ENCODE results near the gene COL6A1. TPM values are rescaled to one million over a fixed set of nuclear protein-coding genes. Genes with fewer than 3 reads are reported as not detected.

COL6A1 gene
- total and polyA plus RNA-seq, 2 experiments from 2014 or later, result 245 to 605 TPM

DNA sequence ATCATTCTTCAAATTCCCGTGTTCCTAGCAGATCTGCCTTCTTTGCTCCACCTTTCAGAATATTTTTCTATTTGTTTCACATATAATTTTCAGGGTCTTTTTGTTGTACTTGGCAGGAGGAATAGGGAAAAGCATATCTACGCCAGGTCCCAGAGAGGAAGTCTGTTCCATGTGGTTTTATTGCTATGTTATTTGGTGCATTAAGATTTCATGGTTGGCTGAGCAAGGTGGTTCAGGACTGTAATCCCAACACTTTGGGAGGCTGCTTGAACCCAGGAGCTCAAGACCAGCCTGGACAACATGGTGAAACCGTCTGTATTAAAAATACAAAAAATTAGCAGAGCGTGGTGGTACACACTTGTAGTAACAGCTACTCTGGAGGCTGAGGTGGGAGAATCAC, 36.1 kb downstream of the COL6A1 start:
- Histone ChIP-seq H3K36me3 (no peaks in the 10 kb centered on the region), H3K9me3 (ENCODE audit: low read depth) (no peaks in the 10 kb centered on the region), H3K27ac (no peak overlapping the region), H3K4me1 (ENCODE audit: low read depth) (no peaks in the 10 kb centered on the region), H3K4me3 (no peak overlapping the region), H3K27me3 (no peaks in the 10 kb centered on the region)
- TF ChIP-seq, protein P1, sequence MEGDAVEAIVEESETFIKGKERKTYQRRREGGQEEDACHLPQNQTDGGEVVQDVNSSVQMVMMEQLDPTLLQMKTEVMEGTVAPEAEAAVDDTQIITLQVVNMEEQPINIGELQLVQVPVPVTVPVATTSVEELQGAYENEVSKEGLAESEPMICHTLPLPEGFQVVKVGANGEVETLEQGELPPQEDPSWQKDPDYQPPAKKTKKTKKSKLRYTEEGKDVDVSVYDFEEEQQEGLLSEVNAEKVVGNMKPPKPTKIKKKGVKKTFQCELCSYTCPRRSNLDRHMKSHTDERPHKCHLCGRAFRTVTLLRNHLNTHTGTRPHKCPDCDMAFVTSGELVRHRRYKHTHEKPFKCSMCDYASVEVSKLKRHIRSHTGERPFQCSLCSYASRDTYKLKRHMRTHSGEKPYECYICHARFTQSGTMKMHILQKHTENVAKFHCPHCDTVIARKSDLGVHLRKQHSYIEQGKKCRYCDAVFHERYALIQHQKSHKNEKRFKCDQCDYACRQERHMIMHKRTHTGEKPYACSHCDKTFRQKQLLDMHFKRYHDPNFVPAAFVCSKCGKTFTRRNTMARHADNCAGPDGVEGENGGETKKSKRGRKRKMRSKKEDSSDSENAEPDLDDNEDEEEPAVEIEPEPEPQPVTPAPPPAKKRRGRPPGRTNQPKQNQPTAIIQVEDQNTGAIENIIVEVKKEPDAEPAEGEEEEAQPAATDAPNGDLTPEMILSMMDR (IDR thresholded peaks at IDR 0.05; ENCODE audit: low read depth, low read length), result no peak
- no peak for DNase-seq (ENCODE audit: low read depth in 1 of 2, low spot score in 1 of 2)

DNA sequence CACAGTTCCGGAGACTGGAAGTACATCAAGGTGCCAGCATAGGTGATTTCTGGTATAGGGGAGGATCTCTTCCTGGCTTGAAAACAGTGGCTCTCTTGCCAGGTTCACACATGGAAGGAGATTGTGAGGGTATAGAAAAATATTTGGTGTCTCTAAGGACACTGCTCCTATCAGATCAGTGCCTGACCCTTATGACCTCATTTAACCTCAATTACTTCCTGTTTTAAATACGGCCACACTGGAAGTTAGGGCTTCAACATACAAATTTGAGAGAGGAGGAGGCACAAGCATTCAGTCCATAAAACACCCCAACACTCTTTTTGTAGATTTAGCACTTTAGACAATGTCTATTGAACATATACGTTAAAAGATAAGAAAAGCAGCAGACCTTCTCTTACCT, 37.0 kb downstream of the COL6A1 start:
- H3K27me3 ChIP-seq, result no peaks in the 10 kb centered on the region
- TF ChIP-seq, protein P1 (IDR thresholded peaks at IDR 0.05; ENCODE audit: low read depth, low read length), result no peak
- no peak overlapping the region for H3K27ac ChIP-seq

DNA sequence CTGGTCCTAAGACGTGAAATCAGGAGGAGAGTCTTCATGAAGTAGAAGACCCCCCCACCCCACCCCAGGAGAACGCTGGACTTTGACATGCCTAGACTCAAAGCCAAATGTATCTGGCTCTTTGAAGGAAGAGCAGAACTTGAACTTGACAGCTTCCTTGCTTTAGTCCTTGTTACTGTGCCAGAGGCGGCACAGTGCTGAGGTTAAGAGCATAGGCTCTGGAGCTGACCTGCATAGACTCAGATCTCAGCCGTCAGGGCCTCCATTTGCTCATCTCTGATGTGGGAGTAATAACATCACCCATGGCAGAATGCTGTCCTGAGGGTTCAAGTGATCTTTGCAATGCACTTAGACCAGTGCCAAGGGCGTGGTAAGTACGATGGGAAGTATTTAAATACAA, 39.0 kb downstream of the COL6A1 start:
- H3K4me3 ChIP-seq, result no peak overlapping the region
- no peaks in the 10 kb centered on the region for H3K27me3 ChIP-seq
- no peaks in the 10 kb centered on the region for H3K9me3 ChIP-seq (ENCODE audit: low read depth)
- peaks cover 22% of the 10 kb centered on the region for H3K4me1 ChIP-seq (ENCODE audit: low read depth)
- TF ChIP-seq, protein P1 (IDR thresholded peaks at IDR 0.05; ENCODE audit: low read depth, low read length), result no peak
- H3K27ac ChIP-seq, result no peak overlapping the region
- no peaks in the 10 kb centered on the region for H3K36me3 ChIP-seq
- no peak for DNase-seq (ENCODE audit: low read depth in 1 of 2, low spot score in 1 of 2)

More for the DNA sequence above, 37.0 kb downstream of the COL6A1 start:
- no peaks in the 10 kb centered on the region for H3K36me3 ChIP-seq
- no peaks in the 10 kb centered on the region for H3K9me3 ChIP-seq (ENCODE audit: low read depth)
- H3K4me1 ChIP-seq (ENCODE audit: low read depth), result peaks cover 5% of the 10 kb centered on the region
- no peak overlapping the region for H3K4me3 ChIP-seq
- DNase-seq (ENCODE audit: low read depth in 1 of 2, low spot score in 1 of 2), result no peak

DNA sequence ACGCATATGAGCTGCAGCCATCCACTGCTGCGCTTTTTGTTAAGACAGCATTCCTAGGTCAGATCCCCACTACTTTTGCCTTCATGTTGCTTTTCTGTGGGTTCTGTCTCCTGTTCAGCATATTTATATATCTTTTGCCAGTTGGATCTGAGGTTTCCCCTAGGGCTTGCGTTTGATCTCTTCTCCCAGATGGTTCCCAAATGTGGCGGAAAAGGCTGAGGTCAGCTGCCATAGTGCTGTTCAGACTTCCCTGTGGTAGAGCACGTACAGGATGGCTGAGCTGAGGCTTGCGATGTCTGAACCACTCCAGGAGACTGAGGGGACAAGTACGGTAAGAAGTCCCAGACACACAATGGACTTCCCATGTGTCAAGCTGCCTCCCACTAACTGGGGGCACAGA, 39.8 kb downstream of the COL6A1 start:
- H3K36me3 ChIP-seq, result no peaks in the 10 kb centered on the region
- H3K27ac ChIP-seq, result no peak overlapping the region

DNA sequence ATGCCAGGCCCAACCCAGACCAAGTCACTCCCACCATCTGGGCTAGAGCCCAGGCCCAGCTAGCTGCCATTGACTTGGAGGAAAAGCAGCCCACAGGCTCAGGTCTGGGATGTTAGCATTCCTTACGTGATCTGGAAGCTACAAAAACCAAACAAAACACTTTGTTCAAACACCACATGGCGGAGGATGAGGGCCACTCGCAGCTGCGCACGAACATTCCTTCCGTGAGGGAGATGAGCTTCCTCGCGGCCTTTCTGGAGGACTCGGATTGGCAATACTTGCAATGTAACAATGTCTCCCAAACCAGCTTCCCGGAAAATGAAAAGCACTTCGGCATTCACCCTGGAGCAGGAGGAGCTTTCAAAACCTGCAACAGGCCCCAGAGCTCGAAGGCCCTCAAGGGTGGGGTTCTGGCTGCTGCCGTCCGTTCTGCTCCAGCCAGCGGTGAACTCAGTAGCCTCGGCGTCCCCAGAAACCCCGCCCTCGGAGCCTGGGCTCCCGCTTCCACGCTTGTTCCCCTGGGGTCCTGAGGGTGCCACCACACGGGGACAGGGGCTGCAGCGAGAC, 40.5 kb downstream of the COL6A1 start:
- no peak for DNase-seq (ENCODE audit: low read depth in 1 of 2, low spot score in 1 of 2)
- no peaks in the 10 kb centered on the region for H3K9me3 ChIP-seq (ENCODE audit: low read depth)
- H3K4me1 ChIP-seq (ENCODE audit: low read depth), result peaks cover 23% of the 10 kb centered on the region
- TF ChIP-seq, protein P1 (IDR thresholded peaks at IDR 0.05; ENCODE audit: low read depth, low read length), result no peak
- no peak overlapping the region for H3K27ac ChIP-seq
- H3K36me3 ChIP-seq, result no peaks in the 10 kb centered on the region
- H3K27me3 ChIP-seq, result no peaks in the 10 kb centered on the region
- no peak overlapping the region for H3K4me3 ChIP-seq

More for the DNA sequence above, 39.8 kb downstream of the COL6A1 start:
- Histone ChIP-seq H3K9me3 (ENCODE audit: low read depth) (no peaks in the 10 kb centered on the region), H3K4me3 (no peak overlapping the region), H3K27me3 (no peaks in the 10 kb centered on the region), H3K4me1 (ENCODE audit: low read depth) (peaks cover 23% of the 10 kb centered on the region)
- no peak for DNase-seq (ENCODE audit: low read depth in 1 of 2, low spot score in 1 of 2)
- TF ChIP-seq, protein P1 (IDR thresholded peaks at IDR 0.05; ENCODE audit: low read depth, low read length), result no peak

All from cardiac muscle cell (in vitro differentiated cells and primary cell).